Transverse colon (tissue), 4 donors: ENCODE results near the gene TEKT5. TPM values are rescaled to one million over a fixed set of nuclear protein-coding genes. Genes with fewer than 3 reads are reported as not detected.

Experiments used
- DNase-seq: peaks from one replicate; pipeline ENCODE4 v3.0.0-alpha.2; 2019
- H3K27ac ChIP-seq, 4 donors: fragments of 200-600 bp; sonication (generic); 2 replicates each; pipeline ENCODE4 v1.5.1; 2016 to 2018; ENCODE audit warnings: inconsistent platforms in 4 of 4
- H3K27me3 ChIP-seq: fragments of 200-600 bp; sonication (generic); 2 replicates; pipeline ENCODE4 v1.5.1; 2017; ENCODE audit warnings: inconsistent platforms
- H3K36me3 ChIP-seq, 4 donors: fragments of 200-600 bp; sonication (generic); 2 replicates each; pipeline ENCODE4 v1.5.1; 2017 to 2019; ENCODE audit warnings: inconsistent platforms in 4 of 4
- H3K4me1 ChIP-seq, 4 donors: fragments of 200-600 bp; sonication (generic); 2 replicates each; pipeline ENCODE4 v1.5.1; 2017 to 2020; ENCODE audit warnings: inconsistent platforms in 4 of 4
- H3K4me3 ChIP-seq, 4 donors: fragments of 200-600 bp; sonication (generic); 1 replicate in 1 of 4; 2 replicates in 3 of 4; pipeline versions ENCODE4 v1.5.1 to v1.6.1; 2017 to 2019; ENCODE audit warnings: inconsistent platforms in 4 of 4
- H3K9me3 ChIP-seq, 2 donors: fragments of 200-600 bp; sonication (generic); 2 replicates each; pipeline ENCODE4 v1.5.1; 2017 to 2019; ENCODE audit warnings: inconsistent platforms in 2 of 2
- EP300 ChIP-seq: sonication (generic); formaldehyde crosslinking; IDR thresholded peaks from one replicate; pipeline ENCODE4 v1.6.1; 2017; ENCODE audit warnings: antibody characterized with exemption, low read depth
- POLR2A ChIP-seq: fragments of 450-650 bp; IDR thresholded peaks from one replicate; pipeline ENCODE4 v1.6.1; 2016; ENCODE audit warnings: antibody characterized with exemption, mild to moderate bottlenecking, moderate library complexity
- POLR2AphosphoS5 ChIP-seq, 3 donors: sonication (generic); formaldehyde crosslinking; IDR thresholded peaks; one replicate each; pipeline ENCODE4 v1.6.1; 2016; ENCODE audit warnings: antibody characterized with exemption in 3 of 3
- WGBS, 2 donors: methylation state at CpG; one replicate each; pipeline ENCODE4 v1.1.5; 2018; ENCODE audit warnings: low coverage in 1 of 2; 5-methylcytosine and 5-hydroxymethylcytosine counted together
- in situ Hi-C, 4 donors: fragments of 200-750 bp; cut with MboI; loops; one replicate each; pipeline versions ENCODE4 v1.15.0 to v1.15.1; 2017; ENCODE audit warnings: low sequenced_read_pairs in 3 of 4, low pct_ligation_motif_present in 1 of 4, low pct_unique_long_range_greater_than_20kb in 1 of 4
- intact Hi-C: fragments of 100-400 bp; cut with DNase I; formaldehyde crosslinking; loops from one replicate; pipeline ENCODE4 v1.15.1; 2023; ENCODE audit warnings: low total_unique reads
- total RNA-seq, 4 donors: library from RNA; depleted of rRNA; stranded (reverse); fragments of >200 nt; gene quantifications; one replicate each; pipeline ENCODE4 v1.1.0, GENCODE V29; 2016
- TF ChIP-seq, protein P1 (sequence below), 5 experiments: fragments of 200-600 bp in 3 of 5; fragments of 450-650 bp in 2 of 5; sonication (generic) in 3 of 5; IDR thresholded peaks; 1 replicate in 2 of 5; 2 replicates in 3 of 5; pipeline ENCODE4 v1.5.1; 2016 to 2017; ENCODE audit warnings: antibody characterized with exemption in 5 of 5, inconsistent platforms in 3 of 5, mild to moderate bottlenecking in 2 of 5, moderate library complexity in 1 of 5

TEKT5 gene
- total RNA-seq, 4 donors from 2014 or later, result 2.5 TPM; not detected in 3

DNA sequence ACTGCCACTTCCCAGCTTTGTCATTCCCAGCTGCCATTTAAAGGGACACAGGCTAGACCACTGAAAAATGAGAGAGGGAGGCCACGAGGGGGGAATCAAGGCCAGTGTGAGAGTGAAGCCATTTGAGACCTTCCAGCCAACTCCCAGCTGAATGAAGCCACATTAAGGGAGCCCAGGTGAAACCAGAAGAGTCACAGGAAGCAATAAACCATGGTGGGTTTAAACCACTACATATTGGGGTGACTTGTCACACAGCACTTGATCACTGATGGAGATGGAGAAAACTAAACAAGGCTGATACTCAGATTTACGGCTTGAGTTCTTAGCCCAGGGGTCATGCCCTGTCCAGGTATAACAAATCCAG, 46.1 kb upstream of the TEKT5 start:
- no peak overlapping the region for H3K27ac ChIP-seq
- no peak for TF ChIP-seq POLR2A
- DNase-seq, result no peak
- H3K36me3 ChIP-seq, result no peaks in the 10 kb centered on the region
- H3K9me3 ChIP-seq, result no peaks in the 10 kb centered on the region
- no peak overlapping the region for H3K4me3 ChIP-seq
- WGBS, 2 donors, result 82 to 100% methylated on average over 1 to 2 of the region's 2 CpGs
- intact Hi-C loops, result loop anchor here (10.0 kb wide), 1 partner anchor 174 kb away; no protein-coding TSS in a partner anchor
- H3K27me3 ChIP-seq, result no peaks in the 10 kb centered on the region
- in situ Hi-C loops, result loop anchor here in 3 of 4 donors (10.0 to 25.0 kb wide), 4 partner anchors 184 to 1604 kb away; no protein-coding TSS in a partner anchor
- peaks cover 11 to 42% (median 22%) of the 10 kb centered on the region in 4 donors for H3K4me1 ChIP-seq

DNA sequence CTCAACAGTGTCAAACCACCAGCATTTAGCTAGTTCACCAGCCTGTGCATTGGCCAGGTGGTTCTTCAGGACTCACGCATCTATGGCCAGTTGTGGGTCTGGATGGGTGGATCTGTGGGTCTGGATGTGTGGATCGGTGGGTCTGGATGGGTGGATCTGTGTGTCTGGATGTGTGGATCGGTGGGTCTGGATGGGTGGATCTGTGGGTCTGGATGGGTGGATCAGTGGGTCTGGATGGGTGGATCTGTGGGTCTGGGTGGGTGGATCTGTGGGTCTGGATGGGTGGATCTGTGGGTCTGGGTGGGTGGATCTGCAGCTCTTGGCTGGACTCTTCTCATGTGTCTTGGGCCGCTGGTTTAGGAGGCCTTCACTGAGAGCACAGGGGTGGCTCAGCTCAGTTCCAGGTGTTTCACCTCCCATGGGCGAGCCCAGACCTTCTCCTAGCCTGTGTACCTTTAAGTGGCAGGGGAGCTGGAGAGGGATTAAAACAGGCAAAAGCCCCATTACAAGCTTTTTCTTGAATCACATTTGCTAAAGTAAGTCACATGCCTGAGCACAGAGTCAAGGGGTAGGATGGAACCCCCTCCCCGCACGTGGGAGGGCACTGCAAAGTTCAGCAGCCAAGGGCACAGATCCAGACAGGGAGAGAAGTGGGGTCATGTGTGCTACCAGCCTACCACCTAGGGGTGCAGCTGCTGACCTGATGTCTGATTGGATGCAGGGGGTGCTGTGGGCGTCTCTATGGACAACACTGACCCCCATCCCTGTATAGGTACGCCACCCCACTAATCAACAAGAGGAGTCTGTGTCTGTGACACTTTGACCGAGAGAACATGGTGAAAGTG, 45.5 kb upstream of the TEKT5 start:
- 91% methylated on average over 9 of the region's 10 CpGs; no CpG with 5 or more reads in 1 of the 2 donors for WGBS, 2 donors
- H3K4me3 ChIP-seq, result no peak overlapping the region
- no peaks in the 10 kb centered on the region for H3K36me3 ChIP-seq
- no peak overlapping the region for H3K27ac ChIP-seq
- no peak for DNase-seq
- no peak for TF ChIP-seq POLR2A
- no peak for TF ChIP-seq POLR2AphosphoS5 (IDR thresholded peaks at IDR 0.05)
- no peak for TF ChIP-seq EP300
- TF ChIP-seq, protein P1, sequence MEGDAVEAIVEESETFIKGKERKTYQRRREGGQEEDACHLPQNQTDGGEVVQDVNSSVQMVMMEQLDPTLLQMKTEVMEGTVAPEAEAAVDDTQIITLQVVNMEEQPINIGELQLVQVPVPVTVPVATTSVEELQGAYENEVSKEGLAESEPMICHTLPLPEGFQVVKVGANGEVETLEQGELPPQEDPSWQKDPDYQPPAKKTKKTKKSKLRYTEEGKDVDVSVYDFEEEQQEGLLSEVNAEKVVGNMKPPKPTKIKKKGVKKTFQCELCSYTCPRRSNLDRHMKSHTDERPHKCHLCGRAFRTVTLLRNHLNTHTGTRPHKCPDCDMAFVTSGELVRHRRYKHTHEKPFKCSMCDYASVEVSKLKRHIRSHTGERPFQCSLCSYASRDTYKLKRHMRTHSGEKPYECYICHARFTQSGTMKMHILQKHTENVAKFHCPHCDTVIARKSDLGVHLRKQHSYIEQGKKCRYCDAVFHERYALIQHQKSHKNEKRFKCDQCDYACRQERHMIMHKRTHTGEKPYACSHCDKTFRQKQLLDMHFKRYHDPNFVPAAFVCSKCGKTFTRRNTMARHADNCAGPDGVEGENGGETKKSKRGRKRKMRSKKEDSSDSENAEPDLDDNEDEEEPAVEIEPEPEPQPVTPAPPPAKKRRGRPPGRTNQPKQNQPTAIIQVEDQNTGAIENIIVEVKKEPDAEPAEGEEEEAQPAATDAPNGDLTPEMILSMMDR (IDR thresholded peaks at IDR 0.05), result no peak
- H3K4me1 ChIP-seq, result peaks cover 11 to 36% (median 20%) of the 10 kb centered on the region in 4 donors
- H3K27me3 ChIP-seq, result no peaks in the 10 kb centered on the region
- no peaks in the 10 kb centered on the region for H3K9me3 ChIP-seq
- in situ Hi-C loops, result loop anchor here (5.0 to 25.0 kb wide), 8 partner anchors 185 to 1603 kb away; no protein-coding TSS in a partner anchor
- intact Hi-C loops, result loop anchor here (10.0 kb wide), 1 partner anchor 175 kb away; no protein-coding TSS in a partner anchor

- peak in 1 of 3 donors; percentile 4 for TF ChIP-seq POLR2AphosphoS5 (IDR thresholded peaks at IDR 0.05)
- TF ChIP-seq POLR2A, result no peak
- no peak for TF ChIP-seq EP300
- Histone ChIP-seq H3K4me3 (no peak overlapping the region), H3K9me3 (no peaks in the 10 kb centered on the region), H3K36me3 (no peaks in the 10 kb centered on the region), H3K27me3 (no peaks in the 10 kb centered on the region), H3K27ac (peak overlapping the region; percentile 47 to 76 (median 66)), H3K4me1 (peaks cover 6 to 26% (median 12%) of the 10 kb centered on the region in 4 donors)
- 46 to 56% methylated on average over 11 to 12 of the region's 12 CpGs for WGBS, 2 donors
- intact Hi-C loops, result no loop called here
- in situ Hi-C loops, result loop anchor here (5.0 to 25.0 kb wide), 6 partner anchors 216 to 1601 kb away; no protein-coding TSS in a partner anchor
- DNase-seq, result peak; percentile 34
Observed at GRCh38 chr16:10738231-10739077, 43.7 kb upstream of the TEKT5 start.

DNA sequence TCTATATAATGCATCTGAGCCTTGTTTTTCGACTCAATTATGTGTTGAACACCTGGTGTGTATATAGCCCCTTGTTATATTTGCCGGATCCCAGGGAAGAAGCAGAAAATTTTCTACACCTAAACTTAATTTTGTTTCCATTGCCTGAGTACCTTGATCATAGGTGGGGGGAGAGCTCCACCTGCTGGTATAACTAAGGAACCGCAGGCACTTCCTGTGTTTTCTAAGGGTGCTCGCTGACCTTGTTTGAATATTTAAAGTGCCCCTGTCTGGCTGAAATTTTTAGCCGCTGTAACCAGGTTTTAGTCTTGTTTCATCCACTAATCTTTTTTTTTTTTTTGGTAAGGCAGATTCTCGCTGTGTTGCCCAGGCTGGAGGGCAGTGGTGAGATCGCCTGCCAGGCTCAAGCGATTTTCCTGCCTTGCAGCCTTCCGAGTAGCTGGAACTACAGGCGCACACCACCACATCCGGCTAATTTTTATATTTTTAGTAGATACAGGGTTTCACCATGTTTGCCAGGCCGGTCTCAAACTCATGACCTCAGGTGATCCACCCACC, 42.4 kb upstream of the TEKT5 start:
- Histone ChIP-seq H3K4me1 (peaks cover 6 to 21% (median 7%) of the 10 kb centered on the region in 4 donors), H3K36me3 (no peaks in the 10 kb centered on the region), H3K27ac (peak overlapping the region; percentile 47 to 76 (median 66)), H3K27me3 (no peaks in the 10 kb centered on the region), H3K4me3 (peak overlapping the region in 3 of 4 donors; percentile 15 to 39 (median 30)), H3K9me3 (no peaks in the 10 kb centered on the region)
- no peak for TF ChIP-seq POLR2AphosphoS5 (IDR thresholded peaks at IDR 0.05)
- TF ChIP-seq, protein P1 (IDR thresholded peaks at IDR 0.05), result peak; percentile 91 to 99 (median 95)
- 28 to 35% methylated on average over 10 to 12 of the region's 12 CpGs for WGBS, 2 donors
- in situ Hi-C loops, result loop anchor here (5.0 to 25.0 kb wide), 6 partner anchors 215 to 1600 kb away; no protein-coding TSS in a partner anchor
- DNase-seq, result peak; percentile 71
- intact Hi-C loops, result loop anchor here (2.0 kb wide), 1 partner anchor 216 kb away; no protein-coding TSS in a partner anchor
